Gastrocnemius medialis (tissue), 4 donors: Measurements from ENCODE around the gene WDFY2.

Source experiments
- POLR2A ChIP-seq, 2 donors: fragments of 450-650 bp; IDR thresholded peaks; one replicate each; pipeline ENCODE4 v1.6.1; 2017; ENCODE audit warnings: antibody characterized with exemption in 2 of 2, mild to moderate bottlenecking in 2 of 2, moderate library complexity in 2 of 2
- TF ChIP-seq, protein P1 (sequence below), 5 experiments: fragments of 450-650 bp in 3 of 5; fragments of 200-600 bp in 2 of 5; sonication (generic) in 2 of 5; IDR thresholded peaks in 4 of 5; conservative IDR thresholded peaks in 1 of 5; 1 replicate in 4 of 5; 2 replicates in 1 of 5; pipeline ENCODE4 v1.5.1; 2016 to 2019; ENCODE audit warnings: antibody characterized with exemption in 5 of 5, mild to moderate bottlenecking in 3 of 5, moderate library complexity in 3 of 5

DNA sequence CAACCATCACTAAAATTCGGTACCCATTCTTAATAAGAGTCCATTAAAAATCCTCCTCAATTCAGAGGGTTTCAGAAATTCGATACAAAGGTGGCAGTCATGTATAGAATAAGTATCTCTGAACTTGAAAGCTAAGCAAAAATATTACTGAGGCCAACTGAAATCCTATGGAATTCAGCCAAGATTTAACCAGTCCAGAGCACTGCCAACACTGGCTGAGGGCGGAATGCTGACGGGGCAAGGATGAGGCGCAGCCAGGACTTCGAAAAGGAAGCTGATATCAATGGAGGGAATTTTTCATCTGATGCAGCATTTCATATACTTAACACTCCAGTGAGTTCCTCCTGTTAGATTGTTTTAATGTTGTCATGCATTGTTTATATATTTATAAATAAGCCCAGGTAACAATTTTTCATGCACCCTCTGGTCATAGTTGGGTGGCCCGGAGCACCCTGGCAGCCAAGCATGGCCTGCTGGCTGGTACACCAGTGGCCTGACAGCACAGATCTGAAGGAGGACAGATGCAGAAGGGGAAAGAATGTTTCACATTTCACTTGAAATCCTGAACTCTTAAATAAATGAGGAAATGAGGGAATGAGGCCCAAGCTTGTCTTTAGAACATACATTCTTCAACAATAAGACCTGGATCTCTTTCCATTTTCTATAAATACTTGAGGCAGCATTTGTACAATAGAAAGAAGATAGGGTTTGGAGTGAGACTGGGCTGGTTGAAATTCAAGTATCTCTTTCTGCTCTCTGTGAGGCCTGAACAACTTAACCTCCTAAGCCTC, 41.5 kb downstream of the WDFY2 start:
- TF ChIP-seq, protein P1, sequence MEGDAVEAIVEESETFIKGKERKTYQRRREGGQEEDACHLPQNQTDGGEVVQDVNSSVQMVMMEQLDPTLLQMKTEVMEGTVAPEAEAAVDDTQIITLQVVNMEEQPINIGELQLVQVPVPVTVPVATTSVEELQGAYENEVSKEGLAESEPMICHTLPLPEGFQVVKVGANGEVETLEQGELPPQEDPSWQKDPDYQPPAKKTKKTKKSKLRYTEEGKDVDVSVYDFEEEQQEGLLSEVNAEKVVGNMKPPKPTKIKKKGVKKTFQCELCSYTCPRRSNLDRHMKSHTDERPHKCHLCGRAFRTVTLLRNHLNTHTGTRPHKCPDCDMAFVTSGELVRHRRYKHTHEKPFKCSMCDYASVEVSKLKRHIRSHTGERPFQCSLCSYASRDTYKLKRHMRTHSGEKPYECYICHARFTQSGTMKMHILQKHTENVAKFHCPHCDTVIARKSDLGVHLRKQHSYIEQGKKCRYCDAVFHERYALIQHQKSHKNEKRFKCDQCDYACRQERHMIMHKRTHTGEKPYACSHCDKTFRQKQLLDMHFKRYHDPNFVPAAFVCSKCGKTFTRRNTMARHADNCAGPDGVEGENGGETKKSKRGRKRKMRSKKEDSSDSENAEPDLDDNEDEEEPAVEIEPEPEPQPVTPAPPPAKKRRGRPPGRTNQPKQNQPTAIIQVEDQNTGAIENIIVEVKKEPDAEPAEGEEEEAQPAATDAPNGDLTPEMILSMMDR (IDR thresholded peaks at IDR 0.05 in 4 of 5, conservative IDR thresholded peaks at IDR 0.05 in 1 of 5), result no peak
- TF ChIP-seq POLR2A (IDR thresholded peaks at IDR 0.05), result no peak
